WTC11 (cell line): Measurements from ENCODE around the gene CSE1L.

Experiments
- CBFB ChIP-seq: sonication (generic); formaldehyde crosslinking; IDR thresholded peaks from 2 replicates; pipeline ENCODE4 v1.8.1; 2022; ENCODE audit warnings: mild to moderate bottlenecking, low read depth, missing genetic modification reagents
- CTCF ChIP-seq: fragments of 200-600 bp; IDR thresholded peaks from 2 replicates; pipeline ENCODE4 v1.8.0; 2022; ENCODE audit warnings: antibody characterized with exemption
- E2F5 ChIP-seq: sonication (generic); formaldehyde crosslinking; IDR thresholded peaks from 2 replicates; pipeline ENCODE4 v1.8.1; 2022; ENCODE audit warnings: mild to moderate bottlenecking, moderate library complexity, missing genetic modification reagents
- MLX ChIP-seq: sonication (generic); formaldehyde crosslinking; IDR thresholded peaks from 2 replicates; pipeline ENCODE4 v1.8.1; 2023; ENCODE audit warnings: mild to moderate bottlenecking, missing genetic modification reagents, moderate library complexity
- SP1 ChIP-seq: sonication (generic); formaldehyde crosslinking; conservative IDR thresholded peaks from 2 replicates; pipeline ENCODE4 v1.8.1; 2022; ENCODE audit warnings: missing genetic modification reagents
- USF1 ChIP-seq: sonication (generic); formaldehyde crosslinking; IDR thresholded peaks from 2 replicates; pipeline ENCODE4 v1.8.0; 2022; ENCODE audit warnings: mild to moderate bottlenecking, missing genetic modification reagents
- ZNF317 ChIP-seq: sonication (generic); formaldehyde crosslinking; IDR thresholded peaks from 2 replicates; pipeline ENCODE4 v1.8.1; 2023; ENCODE audit warnings: low read depth, mild to moderate bottlenecking, moderate library complexity, missing genetic modification reagents, borderline replicate concordance

- TF ChIP-seq CTCF (no peak), CBFB (CRISPR knock-in tag) (no peak), USF1 (CRISPR knock-in tag) (no peak), ZNF317 (no peak), SP1 (no peak), MLX (CRISPR knock-in tag) (no peak), E2F5 (no peak)
Measured at GRCh38 chr20:48999890-49000870, 45.9 kb upstream of the CSE1L start.
